Renal cortex interstitium (tissue), 11 donors: ENCODE results near the gene CIZ1. TPM values are rescaled to one million over a fixed set of nuclear protein-coding genes. Genes with fewer than 3 reads are reported as not detected.

Experiments
- DNase-seq, 11 donors: peaks; one replicate each; pipeline ENCODE4 v3.0.0-alpha.2; 2013; ENCODE audit warnings: low read depth in 9 of 11, low spot score in 4 of 11; ENCODE audit errors: extremely low read depth in 1 of 11
- polyA plus RNA-seq, 3 donors: library from polyadenylated mRNA; unstranded; fragments of 120-200 nt; gene quantifications; one replicate each; pipeline ENCODE4 v1.2.1, GENCODE V29; 2013; ENCODE audit not compliant: insufficient read length in 3 of 3

Gene CIZ1
- polyA plus RNA-seq, 3 donors: 115 to 139 (median 124) TPM

DNA sequence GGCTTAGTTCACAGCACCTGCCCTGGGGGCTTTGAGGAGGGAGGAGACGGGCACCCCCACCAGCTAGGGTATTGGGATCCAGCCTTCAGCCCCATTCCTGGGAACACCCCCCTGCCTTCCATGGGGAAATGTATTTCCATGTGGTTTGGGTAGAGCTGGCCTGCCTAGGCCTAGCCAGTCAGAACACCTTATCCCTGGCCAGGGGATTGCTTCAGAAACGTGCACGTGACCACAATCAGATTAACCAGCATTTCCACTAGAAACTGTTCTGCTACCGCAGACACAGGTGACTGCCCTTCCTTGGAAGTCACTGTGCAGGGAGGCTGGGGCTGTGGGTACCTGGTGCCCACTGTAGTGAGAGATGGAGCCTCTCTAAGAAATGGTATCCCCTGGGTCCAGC lies 17.3 kb downstream of the CIZ1 start:
- no peak for DNase-seq

DNA sequence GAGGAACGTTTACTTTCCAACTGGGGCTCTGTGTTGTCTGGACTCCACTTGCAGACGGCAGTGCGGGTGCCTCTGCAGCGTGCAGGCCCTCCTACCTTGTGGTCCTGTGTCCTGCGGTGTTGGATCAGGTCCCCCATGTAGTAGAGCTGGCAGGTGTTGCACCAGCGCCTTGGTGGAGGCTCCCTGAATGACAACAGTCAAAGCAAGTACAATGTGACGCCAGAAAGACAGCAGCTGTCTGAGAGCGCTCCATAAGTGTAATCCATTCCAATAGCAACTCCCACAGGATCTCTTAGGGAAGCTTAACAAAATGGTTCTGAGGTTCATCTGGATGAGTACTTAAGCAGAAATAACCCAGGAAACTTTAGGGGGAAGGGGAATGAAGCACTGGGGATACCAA lies 21.4 kb downstream of the CIZ1 start:
- DNase-seq: no peak

DNA sequence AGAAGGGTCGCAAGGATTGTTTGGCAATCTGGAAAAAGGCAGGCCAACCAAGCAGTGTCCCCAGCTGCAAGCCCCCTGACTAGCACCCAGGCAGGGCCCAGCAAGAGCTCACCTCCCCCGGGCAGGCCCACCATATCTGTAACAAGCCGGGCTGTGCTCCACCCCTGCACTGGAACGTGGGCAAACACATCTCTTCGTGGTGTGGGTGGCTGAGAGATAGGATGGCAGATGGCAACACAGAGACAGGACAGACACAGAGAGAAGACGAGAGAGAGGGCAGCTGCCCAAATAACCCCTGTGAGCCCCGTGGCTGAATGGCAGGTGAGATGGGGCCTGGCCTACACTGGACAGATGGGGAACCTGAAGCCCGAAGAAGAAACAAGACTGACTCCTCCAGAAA lies 21.9 kb downstream of the CIZ1 start:
- DNase-seq: no peak

DNA sequence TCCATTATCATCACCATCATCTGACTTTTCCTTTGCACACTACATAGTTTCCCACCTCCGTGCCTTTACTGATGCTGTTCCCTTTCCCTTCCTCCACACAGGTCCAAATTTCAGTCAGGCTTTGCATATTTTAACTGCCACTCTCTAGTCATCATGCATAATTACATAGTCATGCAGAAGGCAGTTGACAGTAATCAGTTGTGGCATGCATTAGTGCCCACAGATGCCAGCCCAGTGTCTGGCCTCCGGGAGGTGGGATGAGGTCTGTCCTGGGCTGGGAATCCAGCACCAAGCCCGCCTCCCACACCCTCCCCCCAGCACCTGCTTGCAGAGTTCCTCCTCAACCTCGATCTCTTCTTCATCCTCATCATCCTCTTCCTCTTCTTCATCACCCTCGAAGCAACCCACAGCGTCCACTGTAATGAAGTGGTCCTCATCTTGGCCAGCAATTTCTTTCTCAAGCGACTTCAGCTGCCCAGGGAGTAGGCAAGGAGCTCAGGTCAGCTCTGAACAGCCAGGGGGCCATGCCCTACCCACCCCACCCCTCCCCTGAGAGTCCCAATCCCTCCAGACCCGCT lies 22.6 kb downstream of the CIZ1 start:
- DNase-seq: no peak

DNA sequence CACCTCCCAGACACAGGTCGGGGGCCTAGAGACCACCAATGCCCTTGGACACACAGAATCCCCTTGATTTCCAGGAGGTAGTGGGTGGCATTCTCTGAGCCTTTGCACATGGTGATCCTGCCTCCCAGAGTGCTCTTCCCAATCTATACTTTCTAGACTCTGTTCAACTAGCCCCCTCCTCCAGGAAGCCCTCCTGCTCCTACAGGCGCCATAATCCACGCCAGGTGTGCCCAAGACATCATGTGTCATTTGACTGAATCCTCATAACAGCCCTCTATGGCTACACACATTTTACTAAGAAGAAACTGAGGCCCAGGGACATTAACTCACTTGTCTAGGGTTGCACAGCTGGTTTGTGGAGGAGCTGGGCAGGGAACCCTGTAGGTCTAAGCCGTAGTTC lies 24.2 kb downstream of the CIZ1 start:
- DNase-seq: no peak

DNA sequence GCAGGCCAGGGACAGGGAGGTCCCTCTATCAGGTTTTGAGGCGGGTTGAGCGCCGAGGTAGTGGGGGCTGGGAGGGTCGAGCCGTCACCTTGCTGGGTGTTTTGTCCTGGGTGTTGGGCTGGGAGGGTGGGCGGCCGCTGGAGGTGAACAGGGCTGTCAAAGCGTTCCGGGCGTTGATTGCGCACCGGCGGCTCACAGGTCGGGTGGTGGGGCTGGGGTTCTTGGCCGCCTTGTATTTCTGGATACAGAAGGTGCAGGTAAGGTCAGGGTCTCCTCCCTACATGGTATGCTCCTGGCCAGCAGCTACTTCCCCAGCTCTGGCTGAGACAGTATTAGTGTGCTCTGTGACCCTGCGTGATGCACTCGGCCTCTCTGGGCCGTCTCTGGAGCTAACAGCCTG lies 25.2 kb downstream of the CIZ1 start:
- DNase-seq: no peak

DNA sequence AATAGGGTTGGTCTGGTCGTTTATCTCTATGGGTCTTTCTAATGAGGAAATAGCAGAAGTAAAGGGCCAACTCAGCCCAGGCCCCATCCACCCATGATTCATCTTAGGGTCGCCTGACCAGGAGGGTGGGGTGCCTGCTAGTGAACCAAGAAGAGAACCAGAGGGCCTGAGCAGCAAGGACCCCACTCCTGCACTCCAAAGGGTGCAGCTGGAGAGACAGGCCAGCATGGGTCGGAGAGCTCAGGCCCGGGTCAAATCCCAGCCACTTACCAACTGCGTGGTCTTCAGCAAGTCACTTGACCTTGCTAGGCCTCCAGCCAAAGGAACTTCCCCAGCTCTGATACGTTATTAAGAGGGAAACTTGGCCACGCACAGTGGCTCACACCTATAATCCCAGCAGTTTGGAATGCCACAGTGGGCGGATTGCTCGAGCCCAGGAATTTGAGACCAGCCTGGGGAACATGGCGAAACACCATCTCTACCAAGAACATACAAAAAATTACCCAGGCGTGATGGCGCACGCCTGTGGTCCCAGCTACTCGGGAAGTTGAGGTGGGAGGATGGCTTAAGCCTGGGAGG lies 27.0 kb downstream of the CIZ1 start:
- DNase-seq: no peak

DNA sequence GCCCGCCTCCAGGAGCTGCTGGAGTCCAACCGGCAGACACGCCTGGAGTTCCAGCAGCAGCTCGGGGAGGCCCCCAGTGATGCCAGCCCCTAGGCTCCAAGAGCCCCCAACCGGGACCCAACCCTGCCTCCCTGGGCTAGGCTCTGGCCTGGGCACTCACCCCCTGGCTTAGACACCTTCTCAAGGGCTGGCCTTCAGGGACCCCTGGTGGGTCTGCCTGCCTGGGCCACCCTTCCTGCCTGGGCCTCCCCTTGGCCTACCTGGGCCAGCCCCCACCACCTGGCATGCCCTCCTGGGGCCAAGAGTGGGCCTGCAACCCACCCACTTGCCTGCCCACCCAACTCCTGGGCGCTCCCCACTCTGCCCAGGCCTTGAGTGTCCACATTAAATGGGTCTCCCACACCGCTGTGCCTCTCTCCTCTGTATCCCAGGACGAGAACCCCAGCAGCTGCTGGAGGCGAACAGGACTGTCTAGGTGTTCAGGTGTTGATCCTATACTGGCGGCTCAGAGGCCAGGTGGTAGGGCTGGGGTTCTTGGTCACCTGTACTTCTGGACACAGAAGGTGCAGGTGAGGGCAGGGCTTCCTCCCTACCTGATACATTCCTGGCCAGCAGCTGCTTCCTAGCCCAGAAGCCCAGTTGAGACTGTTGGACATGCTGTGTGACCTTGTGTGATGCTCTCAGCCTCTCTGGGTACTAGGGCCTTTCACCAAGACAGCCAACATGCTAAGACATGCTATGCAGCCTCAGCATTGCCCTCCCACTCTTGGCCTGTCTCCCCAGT lies 27.7 kb downstream of the CIZ1 start:
- DNase-seq: no peak

DNA sequence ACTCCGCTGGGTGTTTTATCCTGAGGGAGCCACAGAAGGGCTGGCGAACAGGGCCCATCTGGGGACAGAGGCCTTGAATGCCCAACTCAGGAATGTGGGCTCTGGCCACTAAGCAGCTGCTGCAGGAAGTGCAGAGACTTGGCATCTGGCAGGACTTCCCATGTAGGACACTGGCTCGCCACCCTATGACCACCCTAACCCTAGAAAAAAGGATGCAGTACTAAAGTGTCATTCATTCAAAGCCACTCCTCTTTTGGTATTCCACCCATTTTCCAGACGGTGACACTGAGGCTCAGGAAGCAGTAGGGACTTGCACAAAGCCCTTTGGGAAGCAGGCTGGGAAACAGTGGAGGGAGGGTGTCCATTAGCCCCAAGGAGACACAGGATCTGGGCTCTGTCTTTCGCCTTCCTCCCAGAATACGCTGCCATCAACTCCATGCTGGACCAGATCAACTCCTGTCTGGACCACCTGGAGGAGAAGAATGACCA lies 28.3 kb downstream of the CIZ1 start:
- no peak for DNase-seq

DNA sequence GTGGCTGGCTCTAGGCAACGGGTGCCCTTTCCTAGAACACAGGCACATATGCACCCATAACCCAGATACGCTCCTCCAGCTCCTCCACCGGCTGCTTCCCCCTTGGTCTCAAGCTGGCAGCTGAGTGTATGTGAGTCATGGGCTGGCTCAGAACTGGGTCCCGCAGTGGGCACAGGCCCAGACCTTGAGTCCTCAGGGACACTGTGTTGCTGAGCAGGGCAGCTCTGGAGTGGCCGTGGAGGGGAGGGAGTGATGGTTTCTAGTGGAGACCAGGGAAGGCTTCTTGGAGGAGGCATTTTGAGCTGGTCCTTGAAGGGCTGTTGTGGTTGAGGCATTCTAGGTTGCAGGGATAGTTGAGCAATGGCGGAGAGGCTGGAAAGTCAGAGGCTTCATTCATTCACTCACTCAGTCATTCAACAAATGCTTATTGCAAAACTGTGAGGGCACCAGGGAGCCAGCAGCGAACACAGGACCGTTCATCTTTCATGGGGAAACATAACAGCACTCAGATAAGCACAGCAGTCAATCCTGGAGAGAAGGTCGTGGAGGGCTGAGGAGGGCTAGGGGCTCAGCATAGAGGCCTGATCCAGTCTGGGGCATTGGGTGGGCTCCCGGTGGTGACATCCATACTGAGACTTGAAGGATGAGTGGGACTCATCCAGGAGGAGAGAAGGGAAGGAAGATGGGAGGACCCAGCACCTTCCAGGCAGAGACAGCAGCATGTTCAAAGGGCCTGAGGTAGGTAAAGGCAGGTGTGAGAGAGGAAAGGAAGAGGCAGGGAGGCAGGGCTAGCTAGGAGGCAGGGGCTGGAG lies 29.0 kb downstream of the CIZ1 start:
- DNase-seq: no peak

DNA sequence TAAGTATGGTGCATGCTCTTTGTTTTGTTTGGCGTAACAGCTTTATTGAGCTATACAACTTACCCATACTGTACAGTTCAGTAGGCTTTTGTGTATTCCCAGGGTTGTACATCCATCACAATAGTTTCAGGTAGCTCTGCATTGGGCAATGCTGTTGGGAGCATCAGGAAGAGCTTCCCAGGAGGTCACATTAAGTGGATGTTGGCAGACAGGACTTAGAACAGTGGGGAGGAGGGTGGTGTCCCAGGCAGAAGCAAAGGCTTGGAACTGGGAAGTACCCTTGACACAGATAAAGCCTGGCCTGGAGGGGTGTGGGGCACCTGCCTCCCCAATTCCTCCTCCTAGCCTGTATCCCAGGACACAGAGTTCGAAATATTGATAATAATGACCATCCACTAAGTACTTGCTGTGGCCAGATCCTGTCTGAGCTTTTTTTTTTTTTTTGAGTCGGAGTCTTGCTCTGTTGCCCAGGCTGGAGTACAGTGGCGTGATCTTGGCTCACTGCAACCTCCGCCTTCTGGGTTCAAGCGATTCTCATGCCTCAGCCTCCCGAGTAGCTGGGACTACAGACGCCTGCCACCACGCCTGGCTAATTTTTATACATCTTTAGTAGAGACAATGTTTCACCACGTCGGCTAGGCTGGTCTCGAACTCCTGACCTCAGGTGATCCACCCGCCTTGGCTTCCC lies 30.0 kb downstream of the CIZ1 start:
- DNase-seq: no peak

DNA sequence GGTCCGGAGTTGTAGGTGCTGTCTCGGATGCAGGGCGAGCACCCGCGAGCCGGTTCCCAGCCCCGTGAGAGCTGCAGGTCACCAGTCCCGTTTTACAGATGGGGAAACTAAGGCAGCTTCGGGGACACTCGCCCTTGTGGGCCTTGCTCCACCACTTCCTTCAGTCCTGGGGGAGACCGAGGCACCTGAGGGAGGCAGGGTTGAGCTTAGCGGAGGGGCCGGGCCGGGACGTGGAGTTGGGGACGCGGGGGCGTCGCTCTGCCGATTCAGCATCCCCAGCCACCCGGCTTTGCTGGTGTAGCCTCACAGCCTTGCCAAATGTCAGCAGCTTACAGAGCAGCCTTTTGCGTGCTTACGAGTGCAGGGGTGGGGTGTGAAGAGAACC lies 30.8 kb downstream of the CIZ1 start:
- no peak for DNase-seq

DNA sequence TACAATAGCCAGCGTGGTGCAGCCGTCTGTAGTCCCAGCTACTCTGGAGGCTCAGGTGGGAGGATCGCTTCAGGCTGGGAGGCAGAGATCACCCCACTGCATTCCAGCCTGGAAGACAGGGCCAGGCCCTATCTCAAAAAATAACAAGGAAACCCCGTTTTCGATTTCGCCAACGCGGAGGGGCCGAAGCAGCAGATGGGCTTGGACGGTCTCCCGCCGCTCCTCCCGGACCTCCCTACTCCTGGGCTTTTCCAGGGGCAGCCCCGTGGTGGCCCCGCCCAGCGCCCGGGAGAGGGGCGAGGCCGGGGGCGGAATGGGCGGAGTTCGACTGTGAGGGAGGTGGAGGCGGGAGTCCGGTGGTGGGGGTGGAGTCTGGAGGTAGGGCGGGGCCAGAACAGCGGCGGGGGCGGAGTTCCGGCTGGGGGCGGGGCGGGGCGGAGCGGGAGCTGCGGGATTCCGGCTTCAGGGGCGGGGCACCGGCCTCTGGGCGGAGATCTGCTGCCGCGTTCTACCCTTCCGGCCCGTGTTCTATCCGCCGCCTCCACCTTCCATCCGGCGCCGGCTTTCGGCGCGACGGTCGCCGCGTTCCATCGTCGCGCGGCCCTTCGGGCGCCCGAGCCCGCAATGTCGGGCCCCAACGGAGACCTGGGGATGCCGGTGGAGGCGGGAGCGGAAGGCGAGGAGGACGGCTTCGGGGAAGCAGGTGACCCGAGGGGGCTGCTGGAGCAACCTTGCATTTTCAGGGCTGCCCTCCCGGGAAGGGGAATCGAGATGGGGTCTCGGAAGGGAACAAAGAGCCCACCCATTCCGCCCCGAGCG lies 31.4 kb downstream of the CIZ1 start, which contains the start of gene BBLN:
Gene BBLN, plus strand, starts transcription at position 482 of the 819 bp plus-strand sequence. Its CDS starts 143 bp downstream, at position 625.
- DNase-seq: peak; percentile 72 to 94 (median 89)

DNA sequence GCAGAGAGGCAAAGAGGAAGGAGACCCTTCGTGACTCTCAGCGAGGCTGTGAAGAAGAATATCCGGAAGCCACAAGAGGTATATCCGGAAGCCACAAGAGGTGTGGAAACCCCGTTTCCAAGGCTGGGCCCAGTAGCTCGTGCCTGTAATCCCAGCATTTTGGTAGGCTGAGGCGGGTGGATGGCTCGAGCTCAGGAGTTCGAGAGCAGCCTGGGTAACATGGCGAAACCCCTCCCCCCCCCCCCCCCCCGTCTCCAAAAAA lies 31.9 kb downstream of the CIZ1 start:
- DNase-seq: no peak

DNA sequence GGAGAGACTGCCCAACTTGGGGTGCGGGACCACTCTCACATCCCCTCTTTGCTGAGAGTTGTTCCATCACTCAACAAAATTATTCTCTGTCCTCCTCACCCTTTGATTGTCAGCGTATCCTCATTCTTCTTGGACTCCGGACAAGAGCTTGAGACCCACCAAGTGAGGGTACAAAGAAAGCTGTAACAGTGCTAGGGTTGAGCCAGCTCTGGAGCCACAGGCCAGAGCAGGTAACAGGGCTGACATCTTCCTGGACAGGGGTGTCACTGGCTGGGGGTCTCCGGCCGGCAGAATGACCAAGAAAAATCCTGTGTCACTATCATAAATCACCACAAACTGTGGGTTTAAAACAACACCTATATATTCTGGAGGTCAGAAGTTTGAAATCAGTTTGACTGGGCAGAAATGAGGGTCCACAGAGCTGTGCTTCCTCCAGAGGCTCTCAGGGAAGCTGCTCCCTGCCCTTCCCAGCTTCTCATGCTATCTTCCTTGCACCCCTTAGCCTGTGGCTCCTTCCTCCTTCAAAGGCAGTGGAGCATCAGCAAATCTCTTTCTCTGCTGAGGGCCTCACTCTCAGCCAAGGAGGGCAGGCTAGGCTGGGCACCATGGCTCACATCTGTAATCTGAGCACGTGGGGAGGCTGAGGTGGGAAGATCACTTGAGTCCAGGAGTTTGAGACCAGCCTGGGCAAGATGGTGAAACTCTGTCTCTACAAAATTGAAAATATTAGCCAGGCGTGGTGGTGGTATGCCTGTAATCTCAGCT lies 35.5 kb downstream of the CIZ1 start:
- no peak for DNase-seq

DNA sequence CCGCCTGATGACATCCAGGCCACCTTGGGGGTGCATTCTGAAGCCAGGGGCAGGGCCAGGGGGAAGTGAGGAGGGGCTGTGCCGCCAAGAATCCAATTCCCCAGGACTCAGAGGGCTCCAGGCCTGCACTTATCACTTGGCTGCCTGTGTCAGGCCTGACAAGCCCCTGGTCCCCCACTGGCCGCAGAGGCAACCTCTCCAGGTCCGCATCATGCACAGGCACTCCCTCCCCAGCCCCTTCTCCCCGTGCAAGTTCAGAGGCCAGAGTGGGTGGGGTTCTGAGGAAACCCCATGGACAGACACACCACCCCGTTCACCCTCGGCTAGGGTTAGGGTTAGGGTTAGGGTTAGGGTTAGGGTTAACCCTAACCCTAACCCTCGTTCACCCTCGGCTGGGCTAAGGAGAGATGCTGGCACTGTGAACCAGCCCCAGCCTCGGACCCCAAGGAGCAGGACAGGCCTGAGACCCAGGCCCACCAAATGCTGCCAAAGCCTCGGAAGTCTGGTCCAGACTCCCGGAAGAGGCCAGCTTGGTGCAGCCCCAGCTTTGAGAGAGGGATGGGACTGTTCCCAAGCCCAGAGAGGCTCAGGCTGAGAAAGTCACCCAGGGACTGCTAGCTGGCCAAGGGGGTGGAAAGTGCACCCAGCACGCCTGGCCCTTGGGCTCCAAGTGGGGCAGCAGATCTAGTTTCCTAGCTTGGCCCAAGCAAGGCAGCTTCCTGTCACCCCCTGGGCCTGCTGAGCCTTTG lies 37.3 kb downstream of the CIZ1 start:
- DNase-seq: no peak
